Measurements from ENCODE around the gene CD40LG. TPM values are rescaled to one million over a fixed set of nuclear protein-coding genes. Genes with fewer than 3 reads are reported as not detected.

Gene CD40LG
- total RNA-seq, 1 experiment from 2014 or later: not detected

DNA sequence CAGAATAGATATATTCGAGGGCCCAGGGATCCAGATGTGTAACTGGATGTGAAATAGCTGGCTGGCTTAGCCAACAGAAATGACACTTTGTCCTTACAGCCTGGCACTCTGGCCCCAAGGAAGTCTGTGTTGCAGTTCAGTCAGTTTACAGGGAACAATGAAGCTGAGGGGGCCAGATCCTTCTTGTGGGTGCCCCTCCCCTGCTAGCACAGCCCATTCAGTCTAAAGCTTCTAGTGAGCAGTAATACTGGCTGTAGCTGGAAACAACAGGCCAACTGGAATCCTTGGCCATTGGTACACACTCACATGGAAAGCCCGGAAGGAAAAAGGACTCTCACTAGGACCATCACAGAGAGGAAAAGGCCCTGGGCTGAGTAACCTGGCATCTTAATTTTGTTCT lies 22.7 kb upstream of the CD40LG start:
- Histone ChIP-seq H2BK20ac (ENCODE audit: low read depth, low read length, poor library complexity, severe bottlenecking) (no peak overlapping the region), H3K4ac (ENCODE audit: low read depth, low read length) (no peak overlapping the region), H3K9ac (ENCODE audit: extremely low read depth, insufficient read length, low read length) (no peak overlapping the region), H2BK5ac (ENCODE audit: insufficient read length, low read length) (no peak overlapping the region), H3K18ac (ENCODE audit: insufficient read length, low read depth, low read length) (no peak overlapping the region), H2AFZ (ENCODE audit: low read length) (no peak overlapping the region), H3K27me3 (ENCODE audit: insufficient read depth, low read length) (no peaks in the 10 kb centered on the region), H4K5ac (ENCODE audit: insufficient read length, low read depth, low read length) (no peak overlapping the region), H4K91ac (ENCODE audit: insufficient read length, low read depth, low read length) (no peak overlapping the region), H3K4me1 (ENCODE audit: insufficient read depth, low read length) (no peaks in the 10 kb centered on the region), H2BK120ac (ENCODE audit: low read depth, low read length, poor library complexity, severe bottlenecking) (no peak overlapping the region), H3K4me2 (ENCODE audit: insufficient read depth, insufficient read length, low read length) (no peak overlapping the region), H3K14ac (ENCODE audit: insufficient read depth, low read length) (no peak overlapping the region), H3K56ac (ENCODE audit: insufficient read length, low read depth, low read length) (no peak overlapping the region), H3K27ac (ENCODE audit: insufficient read length, low read depth, low read length) (no peak overlapping the region), H2BK15ac (ENCODE audit: low read depth, low read length) (no peak overlapping the region), H3K79me1 (ENCODE audit: insufficient read depth, low read depth, low read length, poor library complexity, severe bottlenecking) (no peaks in the 10 kb centered on the region), H4K20me1 (ENCODE audit: control insufficient read depth, insufficient read depth, insufficient read length) (no peaks in the 10 kb centered on the region), H3K23me2 (ENCODE audit: insufficient read length, low read depth, low read length, poor library complexity, severe bottlenecking) (no peaks in the 10 kb centered on the region), H3K9me3 (ENCODE audit: control insufficient read depth, low read depth, low read length) (peaks cover 39% of the 10 kb centered on the region), H3K23ac (ENCODE audit: insufficient read length, low read depth, low read length) (no peak overlapping the region), H4K8ac (replicated peaks; ENCODE audit: insufficient read length, low read depth, low read length) (no peak overlapping the region), H3K79me2 (ENCODE audit: insufficient read depth, low read length) (no peaks in the 10 kb centered on the region), H2BK12ac (ENCODE audit: insufficient read length, low read depth, low read length) (no peak overlapping the region), H2AK5ac (ENCODE audit: insufficient read length, low read length) (no peak overlapping the region), H3T11ph (ENCODE audit: low read length) (no peak overlapping the region)
- no peak for DNase-seq
- Mint-ChIP-seq H3K36me3 (ENCODE audit: insufficient read depth in 1 of 3, low read depth in 3 of 3) (no peaks in the 10 kb centered on the region; a peak in 3 of 7 replicates), H3K27ac (no peak overlapping the region), H3K9me3 (peaks cover 63 to 68% of the 10 kb centered on the region in 2 experiments), H3K4me3 (no peak overlapping the region), H3K4me1 (no peaks in the 10 kb centered on the region), H3K27me3 (ENCODE audit: low read depth) (peaks cover 3% of the 10 kb centered on the region)
- TF ChIP-seq, protein P1, sequence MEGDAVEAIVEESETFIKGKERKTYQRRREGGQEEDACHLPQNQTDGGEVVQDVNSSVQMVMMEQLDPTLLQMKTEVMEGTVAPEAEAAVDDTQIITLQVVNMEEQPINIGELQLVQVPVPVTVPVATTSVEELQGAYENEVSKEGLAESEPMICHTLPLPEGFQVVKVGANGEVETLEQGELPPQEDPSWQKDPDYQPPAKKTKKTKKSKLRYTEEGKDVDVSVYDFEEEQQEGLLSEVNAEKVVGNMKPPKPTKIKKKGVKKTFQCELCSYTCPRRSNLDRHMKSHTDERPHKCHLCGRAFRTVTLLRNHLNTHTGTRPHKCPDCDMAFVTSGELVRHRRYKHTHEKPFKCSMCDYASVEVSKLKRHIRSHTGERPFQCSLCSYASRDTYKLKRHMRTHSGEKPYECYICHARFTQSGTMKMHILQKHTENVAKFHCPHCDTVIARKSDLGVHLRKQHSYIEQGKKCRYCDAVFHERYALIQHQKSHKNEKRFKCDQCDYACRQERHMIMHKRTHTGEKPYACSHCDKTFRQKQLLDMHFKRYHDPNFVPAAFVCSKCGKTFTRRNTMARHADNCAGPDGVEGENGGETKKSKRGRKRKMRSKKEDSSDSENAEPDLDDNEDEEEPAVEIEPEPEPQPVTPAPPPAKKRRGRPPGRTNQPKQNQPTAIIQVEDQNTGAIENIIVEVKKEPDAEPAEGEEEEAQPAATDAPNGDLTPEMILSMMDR (conservative IDR thresholded peaks at IDR 0.05): no peak
- no CpG with 5 or more reads among the region's 2 CpGs for WGBS (ENCODE audit: extremely low coverage, insufficient read length, low lambda C conversion rate)

Data from H9 (cell line).